Karpas-422 (cell line): ENCODE data around the gene AP4E1. TPM values are rescaled to one million over a fixed set of nuclear protein-coding genes. Genes with fewer than 3 reads are reported as not detected.
A peak's percentile ranks its signal among the peaks of the same experiment; 100 is the strongest.

Experiments
- DNase-seq: peaks from one replicate; pipeline ENCODE4 v3.0.0-alpha.2; 2015
- H2AFZ ChIP-seq: fragments of 200-600 bp; sonication (generic); 2 replicates; pipeline ENCODE4 v1.6.1; 2014; ENCODE audit warnings: antibody characterized with exemption, low read length, mixed read lengths
- H3K27ac ChIP-seq: fragments of 200-600 bp; sonication (generic); 2 replicates; pipeline ENCODE4 v1.5.1; 2014; ENCODE audit warnings: mild to moderate bottlenecking, low read length, moderate library complexity
- H3K27me3 ChIP-seq: fragments of 200-600 bp; sonication (generic); 2 replicates; pipeline ENCODE4 v1.6.1; 2014; ENCODE audit warnings: low read length, mixed read lengths
- H3K36me3 ChIP-seq: fragments of 200-600 bp; sonication (generic); 2 replicates; pipeline ENCODE4 v1.6.1; 2014; ENCODE audit warnings: low read length, mixed read lengths; ENCODE audit not compliant: insufficient read depth
- H3K4me1 ChIP-seq: fragments of 200-600 bp; sonication (generic); 2 replicates; pipeline ENCODE4 v1.6.1; 2014; ENCODE audit warnings: mild to moderate bottlenecking, low read length, mixed read lengths
- H3K4me2 ChIP-seq: fragments of 200-600 bp; sonication (generic); 2 replicates; pipeline ENCODE4 v1.6.1; 2014; ENCODE audit warnings: low read length, low read depth, mild to moderate bottlenecking; ENCODE audit not compliant: poor library complexity, severe bottlenecking
- H3K4me3 ChIP-seq: fragments of 200-600 bp; sonication (generic); 2 replicates; pipeline ENCODE4 v1.5.1; 2014; ENCODE audit warnings: mild to moderate bottlenecking, antibody characterized with exemption, low read length, mixed read lengths
- H3K79me2 ChIP-seq: fragments of 200-600 bp; sonication (generic); 2 replicates; pipeline ENCODE4 v1.6.1; 2014; ENCODE audit warnings: mild to moderate bottlenecking, low read length, mixed read lengths
- H3K9ac ChIP-seq: fragments of 200-600 bp; sonication (generic); 2 replicates; pipeline ENCODE4 v1.6.0; 2014; ENCODE audit warnings: low read length
- H3K9me2 ChIP-seq: fragments of 200-600 bp; sonication (generic), shearing (Covaris generic); replicated peaks from 2 replicates; pipeline ENCODE4 v1.6.0; 2014; ENCODE audit warnings: mild to moderate bottlenecking, low read length, moderate library complexity; ENCODE audit not compliant: insufficient read depth
- H3K9me3 ChIP-seq: fragments of 300-700, 200-600 bp; sonication (generic); 2 replicates; pipeline ENCODE4 v1.6.1; 2014; ENCODE audit warnings: low read length, mixed read lengths
- H4K20me1 ChIP-seq: fragments of 200-600 bp; sonication (generic); 2 replicates; pipeline ENCODE4 v1.6.1; 2014; ENCODE audit warnings: mild to moderate bottlenecking, antibody characterized with exemption, low read length, low read depth; ENCODE audit not compliant: insufficient read depth
- total RNA-seq: library from RNA; depleted of rRNA; stranded (reverse); fragments of >200 nt; shearing (Covaris generic); gene quantifications from 2 replicates; pipeline ENCODE4 v1.2.3, GENCODE V29; 2014; ENCODE audit warnings: low replicate concordance

The AP4E1 gene
- total RNA-seq, 1 experiment from 2014 or later, result 26.5 TPM

- Histone ChIP-seq H3K4me2 (no peak overlapping the region), H3K27ac (no peak overlapping the region), H3K9me2 (no peaks in the 10 kb centered on the region), H3K4me1 (no peaks in the 10 kb centered on the region), H2AFZ (no peak overlapping the region), H3K4me3 (no peak overlapping the region), H3K27me3 (no peaks in the 10 kb centered on the region), H4K20me1 (no peaks in the 10 kb centered on the region), H3K36me3 (peaks cover 81% of the 10 kb centered on the region), H3K79me2 (peaks cover 34% of the 10 kb centered on the region), H3K9me3 (peaks cover 22% of the 10 kb centered on the region), H3K9ac (no peak overlapping the region)
- DNase-seq, result no peak
Measured at GRCh38 chr15:50970524-50970923, 62.0 kb downstream of the AP4E1 start.

DNA sequence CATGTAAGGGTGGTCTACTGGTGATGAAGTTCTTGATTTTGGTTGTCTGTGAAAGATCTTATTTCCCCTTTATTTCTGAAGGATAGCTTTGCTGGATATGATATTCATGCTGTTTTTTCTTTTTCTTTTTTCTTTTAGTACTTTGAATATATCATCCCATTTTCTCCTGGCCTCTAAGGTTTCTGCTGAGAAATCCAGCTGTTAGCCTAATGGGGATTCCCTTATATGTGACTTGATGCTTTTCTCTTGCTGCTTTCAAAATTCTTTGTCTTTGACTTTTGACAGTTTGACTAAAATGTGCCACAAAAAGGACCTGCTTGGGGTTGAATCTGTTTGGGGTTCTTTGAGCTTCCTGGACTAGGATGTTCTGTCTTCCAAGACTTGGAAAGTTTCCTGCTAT is 62.6 kb downstream of the AP4E1 start:
- Histone ChIP-seq H3K4me1 (no peaks in the 10 kb centered on the region), H3K27me3 (no peaks in the 10 kb centered on the region), H2AFZ (no peak overlapping the region), H3K9ac (no peak overlapping the region), H4K20me1 (no peaks in the 10 kb centered on the region), H3K27ac (no peak overlapping the region), H3K9me2 (no peaks in the 10 kb centered on the region), H3K4me3 (no peak overlapping the region), H3K9me3 (peaks cover 21% of the 10 kb centered on the region), H3K79me2 (peaks cover 37% of the 10 kb centered on the region), H3K4me2 (no peak overlapping the region), H3K36me3 (peaks cover 77% of the 10 kb centered on the region)
- DNase-seq, result no peak

DNA sequence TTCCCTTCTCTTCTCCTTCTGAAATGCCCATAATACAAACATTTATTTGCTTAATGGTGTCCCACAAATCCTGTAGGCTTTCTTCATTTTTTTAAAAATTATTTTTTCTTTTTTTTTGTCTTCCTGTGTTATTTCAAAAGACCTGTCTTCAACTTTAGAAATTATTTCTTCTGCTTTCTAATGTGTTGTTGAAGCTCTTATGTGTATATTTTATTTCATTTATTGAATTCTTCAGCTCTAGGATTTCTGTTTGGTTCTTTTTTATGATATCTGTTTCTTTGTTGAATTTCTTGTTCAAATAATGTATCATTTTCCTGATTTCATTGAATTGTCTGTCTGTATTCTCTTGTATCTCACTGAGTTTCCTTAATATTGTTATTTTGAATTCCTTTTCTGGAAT is 63.1 kb downstream of the AP4E1 start:
- Histone ChIP-seq H4K20me1 (no peaks in the 10 kb centered on the region), H3K27ac (no peak overlapping the region), H3K36me3 (peaks cover 74% of the 10 kb centered on the region), H3K4me1 (no peaks in the 10 kb centered on the region), H3K9ac (no peak overlapping the region), H3K79me2 (peaks cover 42% of the 10 kb centered on the region), H3K9me2 (no peaks in the 10 kb centered on the region), H3K27me3 (no peaks in the 10 kb centered on the region), H3K4me2 (no peak overlapping the region), H2AFZ (no peak overlapping the region), H3K4me3 (no peak overlapping the region), H3K9me3 (peaks cover 21% of the 10 kb centered on the region)
- peak; percentile 56 for DNase-seq

DNA sequence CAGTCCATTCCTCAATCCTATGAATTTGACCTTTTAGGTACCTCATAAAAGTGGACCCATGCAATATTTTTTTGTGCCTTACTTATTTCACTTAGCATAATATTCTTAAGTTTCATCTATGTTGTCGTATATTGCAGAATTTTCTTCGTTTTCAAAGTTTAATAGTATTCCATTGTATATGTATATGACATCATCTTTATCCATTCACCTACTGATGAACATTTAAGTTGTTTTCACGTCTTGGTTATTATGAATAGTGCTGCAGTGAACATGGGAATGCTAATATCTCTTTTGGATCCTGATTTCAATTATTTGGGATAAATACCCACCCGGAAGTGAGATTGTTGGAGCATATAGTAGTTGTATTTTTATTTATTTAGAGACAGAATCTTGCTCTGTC is 65.1 kb downstream of the AP4E1 start:
- H3K4me3 ChIP-seq, result no peak overlapping the region
- no peaks in the 10 kb centered on the region for H3K9me2 ChIP-seq
- DNase-seq, result no peak
- H4K20me1 ChIP-seq, result no peaks in the 10 kb centered on the region
- no peak overlapping the region for H3K27ac ChIP-seq
- peaks cover 57% of the 10 kb centered on the region for H3K36me3 ChIP-seq
- H3K4me1 ChIP-seq, result no peaks in the 10 kb centered on the region
- peaks cover 13% of the 10 kb centered on the region for H3K9me3 ChIP-seq
- H3K27me3 ChIP-seq, result no peaks in the 10 kb centered on the region
- H3K79me2 ChIP-seq, result peaks cover 52% of the 10 kb centered on the region
- no peak overlapping the region for H2AFZ ChIP-seq
- H3K9ac ChIP-seq, result no peak overlapping the region
- H3K4me2 ChIP-seq, result no peak overlapping the region

DNA sequence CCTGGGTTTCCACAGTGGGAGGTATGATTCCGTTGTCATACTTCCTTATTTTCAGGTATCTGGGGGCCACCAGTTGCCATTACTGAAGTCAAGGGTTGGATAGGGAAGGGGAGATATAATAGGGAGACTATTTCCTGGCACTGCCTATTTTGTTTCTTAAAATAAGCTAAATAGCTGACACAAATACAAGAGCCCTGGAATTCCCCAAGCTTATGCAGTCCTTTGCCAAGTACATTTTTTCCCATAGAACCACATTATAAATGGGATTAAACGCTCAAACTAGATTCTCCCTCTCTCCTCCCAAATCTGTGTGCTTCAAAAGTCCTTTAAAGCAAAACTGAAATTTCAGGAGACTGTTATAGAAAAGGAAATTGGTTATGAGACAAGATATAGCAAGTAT is 68.7 kb downstream of the AP4E1 start:
- no peak for DNase-seq
- Histone ChIP-seq H3K9ac (no peak overlapping the region), H3K79me2 (peaks cover 61% of the 10 kb centered on the region), H3K27me3 (no peaks in the 10 kb centered on the region), H3K36me3 (peaks cover 49% of the 10 kb centered on the region), H3K4me1 (no peaks in the 10 kb centered on the region), H3K4me3 (no peak overlapping the region), H3K27ac (no peak overlapping the region), H3K9me3 (peaks cover 9% of the 10 kb centered on the region), H4K20me1 (no peaks in the 10 kb centered on the region), H3K4me2 (no peak overlapping the region), H2AFZ (no peak overlapping the region), H3K9me2 (no peaks in the 10 kb centered on the region)

GRCh38 chr15:50978580-50978979 is 70.1 kb downstream of the AP4E1 start:
- Histone ChIP-seq H3K27me3 (no peaks in the 10 kb centered on the region), H3K9me2 (no peaks in the 10 kb centered on the region), H3K36me3 (peaks cover 45% of the 10 kb centered on the region), H3K9ac (no peak overlapping the region), H3K4me2 (no peak overlapping the region), H2AFZ (no peak overlapping the region), H3K9me3 (peaks cover under 1% of the 10 kb centered on the region; the same call in 1 of the 2 replicates), H4K20me1 (no peaks in the 10 kb centered on the region), H3K4me3 (no peak overlapping the region), H3K79me2 (peaks cover 52% of the 10 kb centered on the region), H3K4me1 (no peaks in the 10 kb centered on the region), H3K27ac (no peak overlapping the region)
- DNase-seq, result no peak

- H3K9me2 ChIP-seq, result no peaks in the 10 kb centered on the region
- no peaks in the 10 kb centered on the region for H4K20me1 ChIP-seq
- H3K4me2 ChIP-seq, result no peak overlapping the region
- no peak for DNase-seq
- H3K9me3 ChIP-seq, result no peaks in the 10 kb centered on the region
- no peak overlapping the region for H3K4me3 ChIP-seq
- H3K4me1 ChIP-seq, result no peaks in the 10 kb centered on the region
- no peak overlapping the region for H3K27ac ChIP-seq
- peaks cover 47% of the 10 kb centered on the region for H3K36me3 ChIP-seq
- H3K27me3 ChIP-seq, result no peaks in the 10 kb centered on the region
- no peak overlapping the region for H3K9ac ChIP-seq
- no peak overlapping the region for H2AFZ ChIP-seq
- H3K79me2 ChIP-seq, result peaks cover 52% of the 10 kb centered on the region
Measured at GRCh38 chr15:50979041-50979440, 70.6 kb downstream of the AP4E1 start.

GRCh38 chr15:50993598-50993997 is 85.1 kb downstream of the AP4E1 start:
- Histone ChIP-seq H3K4me1 (no peaks in the 10 kb centered on the region), H3K9me2 (no peaks in the 10 kb centered on the region), H3K4me2 (no peak overlapping the region), H3K27ac (no peak overlapping the region), H3K36me3 (peaks cover 17% of the 10 kb centered on the region; the same call in 1 of the 2 replicates), H3K4me3 (no peak overlapping the region), H3K9ac (no peak overlapping the region), H3K27me3 (no peaks in the 10 kb centered on the region), H3K79me2 (peaks cover 27% of the 10 kb centered on the region), H3K9me3 (no peaks in the 10 kb centered on the region), H4K20me1 (no peaks in the 10 kb centered on the region), H2AFZ (no peak overlapping the region)
- no peak for DNase-seq

DNA sequence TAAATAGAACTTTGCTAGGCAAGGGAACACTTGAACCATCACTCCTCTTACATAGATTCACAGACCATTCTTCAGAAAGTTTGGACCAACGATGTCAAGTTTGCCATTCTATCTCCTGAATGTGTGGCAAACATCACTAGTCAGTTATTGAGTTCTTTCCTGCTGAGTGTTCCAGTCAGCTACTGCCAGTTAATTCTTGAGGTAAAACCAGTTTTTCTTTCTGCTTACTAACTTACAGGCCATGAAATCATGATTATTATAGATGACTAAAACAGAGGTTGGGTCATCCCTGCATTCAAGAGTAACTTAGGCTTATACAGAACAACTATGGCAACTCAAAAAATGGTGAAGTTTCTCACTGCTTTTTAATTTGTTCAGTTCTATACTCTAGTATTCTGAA is 88.2 kb downstream of the AP4E1 start:
- Histone ChIP-seq H4K20me1 (no peaks in the 10 kb centered on the region), H3K9me2 (no peaks in the 10 kb centered on the region), H3K9me3 (no peaks in the 10 kb centered on the region), H3K9ac (no peak overlapping the region), H3K36me3 (peaks cover 33% of the 10 kb centered on the region; the same call in 1 of the 2 replicates), H2AFZ (no peak overlapping the region), H3K4me3 (no peak overlapping the region), H3K27me3 (no peaks in the 10 kb centered on the region), H3K4me2 (no peak overlapping the region), H3K79me2 (peaks cover 5% of the 10 kb centered on the region; the same call in 1 of the 2 replicates), H3K27ac (no peak overlapping the region), H3K4me1 (no peaks in the 10 kb centered on the region)
- no peak for DNase-seq
